Heart right ventricle (tissue), 16 donors: ENCODE results near the gene SNRNP200. TPM values are rescaled to one million over a fixed set of nuclear protein-coding genes. Genes with fewer than 3 reads are reported as not detected.
A peak's percentile ranks its signal among the peaks of the same experiment; 100 is the strongest.

Experiments used
- ATAC-seq, 8 donors: fragments of 200-7000 bp; cut with Tn5 transposase; one replicate each; pipeline ENCODE4 v1.9.1; 2020; ENCODE audit warnings: mild to moderate bottlenecking in 8 of 8, moderate library complexity in 8 of 8, moderate number of reproducible peaks in 1 of 8
- DNase-seq, 2 donors: peaks; one replicate each; pipeline ENCODE4 v3.0.0-alpha.2; 2020
- H3K27ac ChIP-seq, 10 donors: fragments of 200-600 bp; sonication (generic) in 2 of 10; one replicate each; pipeline versions ENCODE4 v1.5.0 to v1.8.0; 2020 to 2022; ENCODE audit warnings: mild to moderate bottlenecking in 3 of 10
- H3K27me3 ChIP-seq, 7 donors: fragments of 200-600 bp; one replicate each; pipeline ENCODE4 v1.8.0; 2021 to 2022; ENCODE audit warnings: mild to moderate bottlenecking in 2 of 7
- H3K36me3 ChIP-seq, 9 donors: fragments of 200-600 bp; sonication (generic) in 1 of 9; one replicate each; pipeline versions ENCODE4 v1.5.0 to v1.8.0; 2020 to 2022; ENCODE audit warnings: mild to moderate bottlenecking in 2 of 9
- H3K4me1 ChIP-seq, 9 donors: fragments of 200-600 bp; sonication (generic) in 1 of 9; one replicate each; pipeline versions ENCODE4 v1.5.0 to v1.8.0; 2020 to 2022; ENCODE audit warnings: mild to moderate bottlenecking in 4 of 9
- H3K4me3 ChIP-seq, 10 donors: fragments of 200-600 bp; sonication (generic) in 2 of 10; one replicate each; pipeline versions ENCODE4 v1.5.0 to v1.8.0; 2020 to 2022; ENCODE audit warnings: mild to moderate bottlenecking in 7 of 10, moderate library complexity in 2 of 10
- H3K9me3 ChIP-seq, 11 donors: fragments of 200-600 bp in 10 of 11; sonication (generic) in 2 of 11; one replicate each; pipeline versions ENCODE4 v1.5.0 to v1.8.0; 2013 to 2022; ENCODE audit warnings: mild to moderate bottlenecking in 2 of 11, control low read depth in 1 of 11, moderate library complexity in 1 of 11
- WGBS, 2 donors: extraction: QIAGEN DNeasy Blood & Tissue Kit; methylation state at CpG; one replicate each; pipeline ENCODE4 v1.1.7; 2013; ENCODE audit warnings: inconsistent platforms in 1 of 2; 5-methylcytosine and 5-hydroxymethylcytosine counted together
- intact Hi-C, 10 donors: fragments of 100-400 bp; cut with DNase I; formaldehyde crosslinking; loops; one replicate each; pipeline versions ENCODE4 v1.11.1 to v1.14.2; 2022
- polyA plus RNA-seq, 2 donors: library from polyadenylated mRNA; stranded (reverse); fragments of 200-250 nt; gene quantifications; one replicate each; pipeline ENCODE4 v1.2.3, GENCODE V29; 2013
- total RNA-seq, 10 donors: library from RNA; stranded (reverse); fragmentation: NEBNext Ultra II Directional in 3 of 10; extraction: Animal tissue kit (Norgen Biotek cat#: 25700) in 3 of 10; gene quantifications; one replicate each; pipeline versions ENCODE4 v1.2.1 to v1.2.4, GENCODE V29; 2021 to 2023
- TF ChIP-seq, protein P1 (sequence below), 9 donors: fragments of 200-600 bp; sonication (generic) in 2 of 9; IDR thresholded peaks; one replicate each; pipeline versions ENCODE4 v1.5.0 to v1.8.0; 2021 to 2022; ENCODE audit warnings: antibody characterized with exemption in 9 of 9, mild to moderate bottlenecking in 5 of 9, moderate library complexity in 1 of 9
- donor health status: Arrhythmogenic right ventricular cardiomyopathy.
- donor health status: ischemic (EF 13 %, LVEDD 7.1; RV severe dilation, severe dysfunction).
- donor health status: healthy with polysubstance abuse.
- donor health status: DM: no; HTN: yes; CAD: no.
- donor health status: DM: no; HTN: no; CAD: no.
- donor health status: ischemic (EF 25% LVEDD 6.9; RV normal size, moderate dysfunction).
- donor health status: ischemic (EF 25% LVEDD 5.7; RV mildly dilated, moderate dysfunction).
- donor health status: healthy.
- donor health status: DM: yes; HTN: yes; CAD: no.
- donor health status: Ischemic cardiomyopathy.
- donor health status: ischemic (EF 35%, LVEDD 5.7; RV mildly dilated, moderate dysfunction).
- donor health status: nonischemic (EF 11% LVEDD 7.7; RV severe dilation, severe dysfunction).
- donor health status: DM: yes; HTN: yes; CAD: no.
- donor health status: PGD.
- donor health status: ischemic (EF 29% LVEDD 5.4; RV normal size, mild dysfunction).
- donor health status: nonischemic (EF 23%, LVEDD 6.1; RV moderate dilation, normal function).

The SNRNP200 gene
- total and polyA plus RNA-seq, 12 donors, result 49.2 to 70.5 (median 63.6) TPM

DNA sequence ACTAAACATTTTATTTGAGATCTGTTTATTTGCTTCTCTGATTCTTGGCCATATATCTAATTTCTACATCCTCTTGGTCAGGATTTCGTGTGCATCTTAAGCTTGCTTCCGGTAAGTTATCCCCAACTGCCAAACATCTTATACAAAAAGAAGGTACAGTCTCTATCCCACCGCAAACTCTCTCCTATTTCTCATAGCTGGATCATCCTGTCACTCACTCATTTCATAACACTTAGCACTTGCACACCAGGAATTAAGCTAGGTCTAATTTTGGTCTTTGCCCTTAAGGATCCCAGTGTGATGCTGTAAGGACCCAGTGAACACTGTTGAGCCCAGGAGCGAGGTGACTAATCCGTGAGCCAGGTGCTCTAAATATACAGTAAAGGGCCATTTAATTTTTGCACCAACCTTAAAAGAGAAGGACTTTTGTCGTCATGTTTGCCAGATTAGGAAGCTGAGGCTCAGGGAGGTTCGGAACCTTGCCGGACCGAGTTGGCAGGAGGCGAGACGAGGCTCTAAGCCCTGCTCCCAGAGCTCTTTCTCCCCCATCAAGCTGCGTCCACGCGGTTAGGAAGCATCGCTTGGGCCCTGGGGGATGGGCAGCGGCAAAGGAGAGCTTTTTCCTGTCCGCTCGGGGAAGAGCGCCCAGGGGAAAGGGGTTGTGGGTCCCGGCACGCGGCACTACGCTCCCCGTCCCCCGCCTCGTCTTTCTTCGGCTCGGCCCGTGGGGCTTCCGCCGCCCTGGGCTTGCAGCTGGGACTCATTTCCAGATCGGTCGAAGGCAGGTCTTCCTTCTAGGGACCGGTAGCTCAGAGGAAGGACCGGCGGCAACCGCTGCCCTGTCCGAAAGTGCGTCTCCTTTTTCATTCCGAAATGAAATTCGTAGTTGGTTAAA, 15.6 kb upstream of the SNRNP200 start:
- peak overlapping the region; percentile 47 to 80 (median 71) for H3K4me3 ChIP-seq
- intact Hi-C loops, result loop anchor here in 1 of 10 donors (1.0 kb wide), 1 partner anchor 188 kb away; no protein-coding TSS in a partner anchor
- H3K36me3 ChIP-seq, result no peaks in the 10 kb centered on the region
- TF ChIP-seq, protein P1, sequence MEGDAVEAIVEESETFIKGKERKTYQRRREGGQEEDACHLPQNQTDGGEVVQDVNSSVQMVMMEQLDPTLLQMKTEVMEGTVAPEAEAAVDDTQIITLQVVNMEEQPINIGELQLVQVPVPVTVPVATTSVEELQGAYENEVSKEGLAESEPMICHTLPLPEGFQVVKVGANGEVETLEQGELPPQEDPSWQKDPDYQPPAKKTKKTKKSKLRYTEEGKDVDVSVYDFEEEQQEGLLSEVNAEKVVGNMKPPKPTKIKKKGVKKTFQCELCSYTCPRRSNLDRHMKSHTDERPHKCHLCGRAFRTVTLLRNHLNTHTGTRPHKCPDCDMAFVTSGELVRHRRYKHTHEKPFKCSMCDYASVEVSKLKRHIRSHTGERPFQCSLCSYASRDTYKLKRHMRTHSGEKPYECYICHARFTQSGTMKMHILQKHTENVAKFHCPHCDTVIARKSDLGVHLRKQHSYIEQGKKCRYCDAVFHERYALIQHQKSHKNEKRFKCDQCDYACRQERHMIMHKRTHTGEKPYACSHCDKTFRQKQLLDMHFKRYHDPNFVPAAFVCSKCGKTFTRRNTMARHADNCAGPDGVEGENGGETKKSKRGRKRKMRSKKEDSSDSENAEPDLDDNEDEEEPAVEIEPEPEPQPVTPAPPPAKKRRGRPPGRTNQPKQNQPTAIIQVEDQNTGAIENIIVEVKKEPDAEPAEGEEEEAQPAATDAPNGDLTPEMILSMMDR (IDR thresholded peaks at IDR 0.05), result no peak
- H3K4me1 ChIP-seq, result peaks cover 2 to 63% (median 20%) of the 10 kb centered on the region in 9 donors
- peaks cover 0 to 57% (median 34%) of the 10 kb centered on the region in 7 donors for H3K27me3 ChIP-seq
- peak overlapping the region in 9 of 10 donors; percentile 21 to 84 (median 71) for H3K27ac ChIP-seq
- ATAC-seq (peak; percentile 46 to 75 (median 64)), DNase-seq (peak in 1 of 2 donors; percentile 47)
- 4 to 5% methylated on average over 41 of the region's 41 CpGs for WGBS, 2 donors
- no peaks in the 10 kb centered on the region for H3K9me3 ChIP-seq

DNA sequence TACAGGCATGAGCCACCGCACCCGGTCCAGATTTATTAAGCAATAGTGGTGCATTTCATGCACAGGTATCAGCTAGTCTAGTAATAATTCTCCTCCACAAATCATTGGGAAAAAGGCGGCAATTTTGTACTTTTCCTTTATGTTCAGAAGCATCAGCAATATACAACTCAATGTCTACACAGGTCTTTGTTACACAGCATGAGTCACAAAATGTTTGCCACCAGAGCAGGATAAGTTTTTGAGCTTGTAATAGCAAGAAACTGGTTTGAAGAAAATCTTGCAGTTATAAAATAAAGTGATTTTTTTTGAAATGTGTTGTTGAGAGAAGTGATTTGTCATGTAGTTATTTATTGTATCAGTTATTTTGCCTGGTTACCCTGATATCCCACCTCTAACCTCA, 15.0 kb upstream of the SNRNP200 start:
- H3K27me3 ChIP-seq, result peaks cover 0 to 57% (median 30%) of the 10 kb centered on the region in 7 donors
- peaks cover 2 to 63% (median 17%) of the 10 kb centered on the region in 9 donors for H3K4me1 ChIP-seq
- no peak for ATAC-seq
- peak overlapping the region in 1 of 10 donors; percentile 84 for H3K27ac ChIP-seq
- WGBS, 2 donors, result 92 to 93% methylated on average over 3 of the region's 3 CpGs
- H3K4me3 ChIP-seq, result peak overlapping the region in 6 of 10 donors; percentile 70 to 80 (median 72)
- intact Hi-C loops, result no loop called here
- DNase-seq, result no peak
- H3K9me3 ChIP-seq, result no peaks in the 10 kb centered on the region
- H3K36me3 ChIP-seq, result no peaks in the 10 kb centered on the region
- TF ChIP-seq, protein P1 (IDR thresholded peaks at IDR 0.05), result no peak

- no peak overlapping the region for H3K4me3 ChIP-seq
- DNase-seq (no peak), ATAC-seq (no peak)
- 97 to 100% methylated on average over 1 of the region's 1 CpG for WGBS, 2 donors
- TF ChIP-seq, protein P1 (IDR thresholded peaks at IDR 0.05), result no peak
- intact Hi-C loops, result no loop called here
- H3K27ac ChIP-seq, result no peak overlapping the region
- H3K36me3 ChIP-seq, result no peaks in the 10 kb centered on the region
- peaks cover 2 to 61% (median 12%) of the 10 kb centered on the region in 9 donors for H3K4me1 ChIP-seq
- no peaks in the 10 kb centered on the region for H3K9me3 ChIP-seq
- H3K27me3 ChIP-seq, result peaks cover 0 to 51% (median 27%) of the 10 kb centered on the region in 7 donors
Measured at GRCh38 chr2:96319396-96319795, 14.1 kb upstream of the SNRNP200 start.

- 96 to 98% methylated on average over 4 of the region's 4 CpGs for WGBS, 2 donors
- peaks cover 0 to 60% (median 12%) of the 10 kb centered on the region in 9 donors for H3K4me1 ChIP-seq
- intact Hi-C loops, result no loop called here
- no peak for DNase-seq
- no peak overlapping the region for H3K4me3 ChIP-seq
- H3K9me3 ChIP-seq, result no peaks in the 10 kb centered on the region
- no peak overlapping the region for H3K27ac ChIP-seq
- no peak for ATAC-seq
- H3K36me3 ChIP-seq, result no peaks in the 10 kb centered on the region
- H3K27me3 ChIP-seq, result peaks cover 0 to 44% (median 25%) of the 10 kb centered on the region in 7 donors
- TF ChIP-seq, protein P1 (IDR thresholded peaks at IDR 0.05), result no peak
Measured at GRCh38 chr2:96318723-96319122, 13.4 kb upstream of the SNRNP200 start.
